ENCODE data around the gene TMEM164.

DNA sequence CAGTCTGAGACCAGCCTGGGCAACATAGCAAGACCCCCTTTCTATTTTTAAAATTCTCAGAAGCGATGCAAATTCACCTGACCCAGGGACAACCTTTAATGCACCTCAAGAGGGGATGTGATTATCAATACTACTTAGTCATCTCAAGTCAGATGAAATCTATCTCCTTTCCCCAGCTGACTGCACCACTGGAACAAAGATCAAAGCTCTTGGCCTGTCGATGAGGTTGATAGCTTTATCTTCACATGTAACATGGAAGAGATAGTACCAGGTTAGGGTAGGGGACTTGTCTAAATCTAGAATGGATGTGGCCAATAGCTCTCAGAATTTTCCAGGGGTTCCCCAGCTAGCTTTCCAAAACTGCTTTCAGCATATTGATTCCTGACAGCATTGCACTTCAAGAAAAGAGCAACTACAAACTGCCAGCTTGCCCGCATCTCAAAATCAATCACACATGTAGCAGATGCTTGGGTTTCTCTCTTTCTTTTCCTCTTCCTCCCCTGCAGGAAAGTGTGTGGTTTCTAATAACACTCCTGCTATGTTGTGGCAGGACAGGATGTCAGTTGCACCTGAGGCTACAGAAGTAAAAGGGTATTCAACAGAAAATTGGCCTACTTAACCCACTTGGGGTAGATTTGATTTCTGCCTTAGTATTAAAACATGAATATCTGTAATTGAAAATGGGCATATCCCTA lies 12.2 kb upstream of the TMEM164 start:
- TF ChIP-seq NBN (IDR thresholded peaks at IDR 0.05) (no peak), SIX5 (IDR thresholded peaks at IDR 0.05; ENCODE audit: low read depth, low read length, severe bottlenecking) (no peak), E2F4 (IDR thresholded peaks at IDR 0.05; ENCODE audit: low read depth, low read length) (no peak)

Data from GM12878 (cell line).